Tibial artery (tissue), 4 donors: Measurements from ENCODE around the gene DDC.

Source experiments
- DNase-seq, 2 donors: peaks; one replicate each; pipeline ENCODE4 v3.0.0-alpha.2; 2019
- H3K27ac ChIP-seq, 2 donors: fragments of 200-600 bp; sonication (generic) in 1 of 2; 1 replicate in 1 of 2; 2 replicates in 1 of 2; pipeline ENCODE4 v1.5.1; 2018 to 2019; ENCODE audit warnings: mild to moderate bottlenecking in 1 of 2
- H3K27me3 ChIP-seq, 2 donors: fragments of 200-600 bp; sonication (generic) in 1 of 2; one replicate each; pipeline versions ENCODE4 v1.5.1 to v1.6.0; 2016 to 2019
- H3K36me3 ChIP-seq, 3 donors: fragments of 200-600 bp; sonication (generic) in 2 of 3; one replicate each; pipeline ENCODE4 v1.5.1; 2016 to 2019; ENCODE audit warnings: mild to moderate bottlenecking in 2 of 3
- H3K4me1 ChIP-seq, 4 donors: fragments of 200-600 bp; sonication (generic) in 2 of 4; 1 replicate in 3 of 4; 2 replicates in 1 of 4; pipeline ENCODE4 v1.5.1; 2016 to 2019
- H3K4me3 ChIP-seq, 2 donors: fragments of 200-600 bp; sonication (generic) in 1 of 2; 1 replicate in 1 of 2; 2 replicates in 1 of 2; pipeline ENCODE4 v1.5.1; 2018 to 2019; ENCODE audit warnings: mild to moderate bottlenecking in 2 of 2
- H3K9me3 ChIP-seq, 3 donors: fragments of 200-600 bp; sonication (generic) in 1 of 3; one replicate each; pipeline ENCODE4 v1.5.1; 2016 to 2019
- CTCF ChIP-seq, 2 experiments: fragments of 200-600 bp in 1 of 2; fragments of 450-650 bp in 1 of 2; IDR thresholded peaks; one replicate each; pipeline ENCODE4 v1.5.1; 2017 to 2019; ENCODE audit warnings: antibody characterized with exemption in 2 of 2, mild to moderate bottlenecking in 1 of 2, moderate library complexity in 1 of 2
- intact Hi-C: fragments of 100-400 bp; cut with DNase I; formaldehyde crosslinking; loops from one replicate; pipeline ENCODE4 v1.15.0; 2023; ENCODE audit warnings: low total_unique reads

The DDC gene

GRCh38 chr7:50431316-50431715 lies 133.9 kb downstream of the DDC start:
- no peak overlapping the region for H3K27ac ChIP-seq
- no peaks in the 10 kb centered on the region for H3K4me1 ChIP-seq
- no peaks in the 10 kb centered on the region for H3K27me3 ChIP-seq
- H3K4me3 ChIP-seq: no peak overlapping the region
- H3K9me3 ChIP-seq: no peaks in the 10 kb centered on the region
- DNase-seq: no peak
- intact Hi-C loops: no loop called here
- H3K36me3 ChIP-seq: no peaks in the 10 kb centered on the region
- TF ChIP-seq CTCF (IDR thresholded peaks at IDR 0.05): no peak

GRCh38 chr7:50428911-50429310 lies 136.3 kb downstream of the DDC start:
- Histone ChIP-seq H3K9me3 (no peaks in the 10 kb centered on the region), H3K36me3 (no peaks in the 10 kb centered on the region), H3K27me3 (no peaks in the 10 kb centered on the region), H3K4me3 (no peak overlapping the region), H3K27ac (no peak overlapping the region), H3K4me1 (no peaks in the 10 kb centered on the region)
- intact Hi-C loops: no loop called here
- DNase-seq: no peak
- no peak for TF ChIP-seq CTCF (IDR thresholded peaks at IDR 0.05)

GRCh38 chr7:50427518-50427917 lies 137.7 kb downstream of the DDC start:
- intact Hi-C loops: no loop called here
- no peaks in the 10 kb centered on the region for H3K27me3 ChIP-seq
- H3K9me3 ChIP-seq: no peaks in the 10 kb centered on the region
- H3K4me3 ChIP-seq: no peak overlapping the region
- H3K4me1 ChIP-seq: no peaks in the 10 kb centered on the region
- H3K27ac ChIP-seq: no peak overlapping the region
- no peak for TF ChIP-seq CTCF (IDR thresholded peaks at IDR 0.05)
- DNase-seq: no peak
- H3K36me3 ChIP-seq: no peaks in the 10 kb centered on the region

- Histone ChIP-seq H3K36me3 (no peaks in the 10 kb centered on the region), H3K27ac (no peak overlapping the region), H3K9me3 (no peaks in the 10 kb centered on the region), H3K27me3 (no peaks in the 10 kb centered on the region), H3K4me3 (no peak overlapping the region), H3K4me1 (no peaks in the 10 kb centered on the region)
- intact Hi-C loops: no loop called here
- no peak for DNase-seq
- TF ChIP-seq CTCF (IDR thresholded peaks at IDR 0.05): no peak
These were observed 138.7 kb downstream of the DDC start for GRCh38 chr7:50426280-50427045.

- intact Hi-C loops: no loop called here
- no peak for TF ChIP-seq CTCF (IDR thresholded peaks at IDR 0.05)
- Histone ChIP-seq H3K27me3 (no peaks in the 10 kb centered on the region), H3K27ac (no peak overlapping the region), H3K4me3 (no peak overlapping the region), H3K36me3 (no peaks in the 10 kb centered on the region), H3K9me3 (no peaks in the 10 kb centered on the region), H3K4me1 (no peaks in the 10 kb centered on the region)
- DNase-seq: no peak
These were observed 139.9 kb downstream of the DDC start for GRCh38 chr7:50425318-50425717.

- Histone ChIP-seq H3K9me3 (no peaks in the 10 kb centered on the region), H3K4me1 (no peaks in the 10 kb centered on the region), H3K36me3 (no peaks in the 10 kb centered on the region), H3K27ac (no peak overlapping the region), H3K27me3 (no peaks in the 10 kb centered on the region), H3K4me3 (no peak overlapping the region)
- intact Hi-C loops: no loop called here
- DNase-seq: no peak
- no peak for TF ChIP-seq CTCF (IDR thresholded peaks at IDR 0.05)
These were observed 141.3 kb downstream of the DDC start for GRCh38 chr7:50423860-50424259.
